ENCODE measurements around the gene IFT81.
"Not testable (repeated sequence)": the region's sequence is repeated elsewhere in the genome, so short reads cannot be mapped to it uniquely, and the experiment has no call there.

The IFT81 gene

GRCh38 chr12:110186059-110186458 lies 61.9 kb downstream of the IFT81 start:
- no peak overlapping the region for H3K4me3 ChIP-seq (ENCODE audit: low read length)
- TF ChIP-seq ZNF274 (IDR thresholded peaks at IDR 0.05; ENCODE audit: low read depth, low read length), result no peak

DNA sequence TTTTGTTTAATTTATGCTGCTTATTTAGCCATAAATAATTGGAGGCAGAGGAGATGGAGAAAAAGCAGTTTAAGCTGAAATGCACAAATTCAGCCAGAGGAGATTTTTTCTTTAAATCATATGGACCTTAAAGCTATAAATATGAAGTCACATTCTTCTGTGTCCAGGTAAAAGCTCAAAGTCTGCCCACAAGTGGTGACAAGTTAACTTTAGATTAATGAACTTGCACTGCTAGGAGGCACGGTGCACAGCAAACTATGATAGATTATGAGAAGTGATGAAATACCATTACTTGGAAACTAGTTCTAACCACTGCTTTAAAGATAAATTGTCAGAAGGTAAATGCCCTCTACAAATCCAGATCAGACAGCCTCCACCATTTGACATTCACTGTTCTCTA lies 69.0 kb downstream of the IFT81 start:
- no peak for TF ChIP-seq ZNF274 (IDR thresholded peaks at IDR 0.05; ENCODE audit: low read depth, low read length)

GRCh38 chr12:110197003-110197402 lies 72.8 kb downstream of the IFT81 start:
- no peak overlapping the region for H3K4me3 ChIP-seq (ENCODE audit: low read length)
- no peak for TF ChIP-seq ZNF274 (IDR thresholded peaks at IDR 0.05; ENCODE audit: low read depth, low read length)

More for the DNA sequence above, 69.0 kb downstream of the IFT81 start:
- no peak overlapping the region for H3K4me3 ChIP-seq (ENCODE audit: low read length)

GRCh38 chr12:110198386-110198785 lies 74.2 kb downstream of the IFT81 start:
- no peak for TF ChIP-seq ZNF274 (IDR thresholded peaks at IDR 0.05; ENCODE audit: low read depth, low read length)
- H3K4me3 ChIP-seq (ENCODE audit: low read length), result no peak overlapping the region

DNA sequence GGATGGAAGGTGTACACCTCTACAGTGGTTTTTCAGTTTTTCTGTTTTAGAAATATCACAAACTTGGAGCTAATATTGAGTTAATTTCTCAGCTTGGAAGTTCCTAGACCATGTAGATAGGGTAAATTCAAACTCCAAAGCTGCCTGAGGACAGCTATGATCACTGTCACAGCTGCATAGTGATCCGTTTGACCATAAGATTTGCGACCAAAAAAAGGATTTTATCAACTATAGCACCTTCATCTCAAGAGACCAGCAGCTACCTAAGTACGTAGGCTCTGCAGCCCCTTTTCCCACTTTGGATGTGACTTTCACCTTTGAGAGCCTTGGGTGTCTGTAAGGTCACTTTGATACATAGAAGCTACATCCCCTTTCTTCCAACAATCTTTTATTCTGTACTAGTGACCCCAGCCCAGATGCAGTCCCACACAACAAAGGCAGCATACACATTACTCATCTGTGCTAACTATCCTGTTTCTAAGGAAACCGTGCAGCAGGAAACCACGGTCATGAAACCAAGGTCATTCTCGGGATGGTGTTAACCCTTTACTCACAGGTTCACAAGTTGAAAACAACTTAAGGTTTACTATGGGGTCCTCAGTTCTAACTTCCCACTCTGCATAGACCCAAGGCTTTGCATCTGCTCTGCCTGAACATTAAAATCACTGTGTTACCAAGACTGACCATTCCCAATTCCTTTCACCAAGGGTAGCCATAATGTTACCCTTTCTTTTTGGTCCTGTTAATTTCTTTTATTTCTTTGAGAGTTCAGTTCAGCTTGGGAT lies 75.4 kb downstream of the IFT81 start:
- no peak for TF ChIP-seq ZNF274 (IDR thresholded peaks at IDR 0.05; ENCODE audit: low read depth, low read length)
- H3K4me3 ChIP-seq (ENCODE audit: low read length), result no peak overlapping the region; the same call in 1 of the 2 replicates

DNA sequence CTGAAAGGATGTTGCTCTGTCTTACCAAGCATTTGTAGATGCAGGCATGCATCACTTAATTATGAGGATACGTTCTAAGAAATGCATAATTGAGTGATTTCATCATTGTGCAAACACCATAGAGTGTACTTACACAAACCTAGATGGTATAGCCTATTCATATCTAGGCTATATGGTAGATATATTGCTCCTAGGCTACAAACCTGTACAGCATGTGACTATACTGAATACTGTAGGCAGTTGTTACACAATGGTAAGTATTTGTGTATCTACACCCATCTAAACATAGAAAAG lies 75.9 kb downstream of the IFT81 start:
- H3K4me3 ChIP-seq (ENCODE audit: low read length), result no peak overlapping the region
- TF ChIP-seq ZNF274 (IDR thresholded peaks at IDR 0.05; ENCODE audit: low read depth, low read length), result no peak

DNA sequence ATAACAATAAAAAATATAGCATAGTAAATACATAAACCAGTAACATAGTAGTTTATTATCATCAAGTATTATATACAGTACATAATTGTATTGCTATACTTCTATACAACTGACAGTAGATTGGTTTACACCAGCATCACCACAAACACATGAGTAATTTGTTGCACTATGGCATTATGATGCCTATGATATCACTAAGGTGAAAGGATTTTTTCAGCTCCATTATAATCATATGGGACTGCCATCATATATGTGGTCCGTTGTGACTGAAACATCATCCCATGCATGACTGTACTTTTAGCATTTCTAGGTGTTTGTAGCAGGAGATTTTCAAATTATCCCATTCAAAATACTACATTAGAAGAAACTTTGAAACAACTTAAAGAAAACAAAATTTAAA lies 77.8 kb downstream of the IFT81 start:
- no peak for TF ChIP-seq ZNF274 (IDR thresholded peaks at IDR 0.05; ENCODE audit: low read depth, low read length)
- H3K4me3 ChIP-seq (ENCODE audit: low read length), result no peak overlapping the region

DNA sequence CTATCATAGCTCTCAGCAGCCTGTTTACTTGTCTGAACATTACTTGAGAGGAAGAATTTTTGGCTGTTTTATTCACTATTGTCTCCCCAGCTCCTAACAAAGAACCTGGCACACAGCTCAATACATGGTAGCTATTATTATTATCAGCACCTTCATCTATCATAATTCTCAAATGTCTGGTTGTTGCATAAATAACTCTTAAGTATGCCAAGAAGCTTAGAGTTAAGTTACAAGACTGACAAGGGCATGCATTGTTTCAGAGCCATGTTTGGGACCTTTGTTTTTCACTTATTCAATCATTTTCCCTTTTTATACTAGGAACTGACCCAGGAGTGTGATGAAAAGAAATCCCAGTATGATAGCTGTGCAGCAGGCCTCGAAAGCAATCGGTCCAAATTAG lies 79.4 kb downstream of the IFT81 start:
- TF ChIP-seq ZNF274 (IDR thresholded peaks at IDR 0.05; ENCODE audit: low read depth, low read length), result no peak
- H3K4me3 ChIP-seq (ENCODE audit: low read length), result no peak overlapping the region

DNA sequence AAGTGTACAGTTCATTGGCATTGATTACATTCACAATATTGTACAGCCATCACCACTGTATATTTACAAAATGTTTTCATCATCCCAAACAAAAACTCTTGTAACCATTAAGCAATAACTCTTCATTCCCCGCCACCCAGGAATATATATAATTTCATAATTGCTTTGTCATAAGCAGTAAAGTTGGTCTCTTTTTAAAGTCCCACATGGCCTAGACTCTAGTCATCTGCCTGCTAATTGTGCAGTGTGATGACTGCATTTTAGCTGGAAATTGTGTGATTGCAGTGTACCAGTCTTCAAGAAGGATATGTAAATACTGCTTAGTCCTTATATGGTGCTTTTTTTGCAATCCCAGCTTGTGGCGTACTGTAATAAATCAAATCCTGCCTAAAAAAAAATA lies 81.8 kb downstream of the IFT81 start:
- H3K4me3 ChIP-seq (ENCODE audit: low read length), result no peak overlapping the region
- no peak for TF ChIP-seq ZNF274 (IDR thresholded peaks at IDR 0.05; ENCODE audit: low read depth, low read length)

GRCh38 chr12:110211639-110212536 lies 87.7 kb downstream of the IFT81 start:
- not testable (repeated sequence) for H3K4me3 ChIP-seq (ENCODE audit: low read length)

DNA sequence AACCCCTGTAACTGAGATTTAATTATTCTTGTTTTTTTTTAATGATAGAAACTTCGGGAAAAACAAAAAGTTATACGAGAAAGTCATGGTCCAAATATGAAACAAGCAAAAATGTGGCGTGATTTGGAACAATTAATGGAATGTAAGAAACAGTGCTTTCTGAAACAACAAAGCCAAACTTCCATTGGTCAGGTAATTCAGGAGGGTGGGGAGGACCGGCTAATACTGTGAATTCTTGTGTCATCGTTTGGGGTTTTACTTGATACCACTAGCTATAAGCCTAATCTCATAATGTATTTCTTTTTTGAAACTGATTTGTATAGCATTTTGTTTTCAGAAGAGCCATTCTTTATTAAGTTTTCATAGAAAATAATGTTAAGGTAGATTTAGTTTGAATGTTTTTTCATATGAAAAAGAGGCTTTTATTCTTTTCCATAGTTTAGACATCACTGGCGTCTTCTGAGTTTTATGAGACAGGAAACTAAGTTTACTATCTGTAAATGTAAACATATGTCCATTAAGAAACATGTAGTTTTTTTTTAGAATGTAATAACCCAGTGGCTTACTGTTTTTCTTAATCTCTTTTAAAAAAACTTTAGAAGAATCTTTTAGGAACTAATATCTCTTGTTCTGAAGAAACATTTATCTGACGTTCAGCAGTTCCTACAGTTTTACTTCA lies 94.0 kb downstream of the IFT81 start:
- TF ChIP-seq ZNF274 (IDR thresholded peaks at IDR 0.05; ENCODE audit: low read depth, low read length), result no peak
- H3K4me3 ChIP-seq (ENCODE audit: low read length), result no peak overlapping the region

DNA sequence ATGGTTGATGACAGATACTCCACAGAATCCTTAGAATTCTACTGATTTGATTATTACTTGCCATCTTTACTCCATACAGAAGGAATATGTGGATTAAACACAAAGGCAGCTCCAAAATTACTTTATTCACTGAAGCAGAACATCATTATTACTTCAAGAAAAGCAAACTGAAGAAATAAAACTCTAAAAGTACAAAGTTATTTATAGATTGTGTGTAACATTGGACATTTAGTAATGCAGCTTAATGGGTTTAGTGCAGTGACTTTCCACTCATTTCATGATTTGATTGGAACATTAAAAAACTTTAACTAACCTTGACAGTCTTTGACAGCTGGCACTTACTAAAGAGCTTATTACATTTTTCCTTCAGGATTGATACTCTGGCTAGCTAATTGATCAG lies 97.9 kb downstream of the IFT81 start:
- H3K4me3 ChIP-seq (ENCODE audit: low read length), result no peak overlapping the region
- no peak for TF ChIP-seq ZNF274 (IDR thresholded peaks at IDR 0.05; ENCODE audit: low read depth, low read length)

DNA sequence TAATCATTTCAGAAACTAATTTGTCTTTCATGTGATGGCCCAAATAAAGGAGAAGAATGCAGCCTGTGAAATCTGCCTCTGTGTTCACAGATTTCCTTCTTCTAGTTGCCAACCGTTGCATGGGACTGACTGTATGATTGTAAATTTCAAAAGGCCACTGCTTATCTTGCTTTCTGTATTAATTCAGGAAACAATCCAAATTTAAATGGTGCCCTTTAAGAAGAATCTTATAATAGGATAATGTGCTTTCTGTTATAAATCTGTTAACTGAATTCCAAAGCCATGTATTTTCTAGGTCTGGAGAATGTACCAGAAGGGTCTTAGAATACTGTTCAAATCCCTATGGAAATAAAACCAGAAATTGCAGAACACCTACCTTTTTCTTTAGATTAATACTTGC lies 98.3 kb downstream of the IFT81 start:
- TF ChIP-seq ZNF274 (IDR thresholded peaks at IDR 0.05; ENCODE audit: low read depth, low read length), result no peak
- H3K4me3 ChIP-seq (ENCODE audit: low read length), result no peak overlapping the region

- TF ChIP-seq ZNF274 (IDR thresholded peaks at IDR 0.05; ENCODE audit: low read depth, low read length), result no peak
- no peak overlapping the region for H3K4me3 ChIP-seq (ENCODE audit: low read length)
Observed at GRCh38 chr12:110223777-110224378, 99.7 kb downstream of the IFT81 start.

Measured in GM08714 (cell line).